Occipital lobe (tissue), 2 donors: Measurements from ENCODE around the gene REG3G. TPM values are rescaled to one million over a fixed set of nuclear protein-coding genes. Genes with fewer than 3 reads are reported as not detected.

Experiments
- DNase-seq: peaks from one replicate; lab custom pipeline; 2025; lab: John Stamatoyannopoulos, UW
- total RNA-seq: library from RNA; depleted of rRNA; stranded (reverse); fragments of >200 nt; gene quantifications from one replicate; pipeline ENCODE4 v1.2.3, GENCODE V29; 2014

Gene REG3G
- not detected for total RNA-seq

GRCh38 chr2:79025421-79025820 is at the start of gene REG3G:
Gene REG3G, plus strand, starts transcription at chr2:79025702. Its CDS starts 392 bp downstream, at chr2:79026094.
- DNase-seq: no peak

GRCh38 chr2:78977661-78978145 is 47.8 kb upstream of the REG3G start:
- no peak for DNase-seq

- DNase-seq: no peak
These were observed 47.2 kb upstream of the REG3G start for GRCh38 chr2:78978340-78978739.

- DNase-seq: peak; percentile 27
These were observed 45.9 kb upstream of the REG3G start for GRCh38 chr2:78979380-78980151.

GRCh38 chr2:78980152-78980465 is 45.4 kb upstream of the REG3G start:
- no peak for DNase-seq

GRCh38 chr2:78980871-78981270 is 44.6 kb upstream of the REG3G start:
- DNase-seq: no peak

GRCh38 chr2:78982638-78983330 is 42.7 kb upstream of the REG3G start:
- DNase-seq: no peak

- DNase-seq: no peak
These were observed 41.1 kb upstream of the REG3G start for GRCh38 chr2:78984386-78984785.

GRCh38 chr2:78985558-78985957 is 39.9 kb upstream of the REG3G start:
- DNase-seq: no peak

GRCh38 chr2:78989051-78989450 is 36.5 kb upstream of the REG3G start:
- no peak for DNase-seq

GRCh38 chr2:78992451-78992806 is 33.1 kb upstream of the REG3G start:
- DNase-seq: peak; percentile 34

- DNase-seq: no peak
These were observed 32.5 kb upstream of the REG3G start for GRCh38 chr2:78992807-78993517.

- no peak for DNase-seq
These were observed 31.9 kb upstream of the REG3G start for GRCh38 chr2:78993518-78994148.

- DNase-seq: no peak
These were observed 30.7 kb upstream of the REG3G start for GRCh38 chr2:78994789-78995188.

- no peak for DNase-seq
These were observed 26.1 kb upstream of the REG3G start for GRCh38 chr2:78999406-78999805.

- no peak for DNase-seq
These were observed 25.4 kb upstream of the REG3G start for GRCh38 chr2:79000008-79000576.

- DNase-seq: no peak
These were observed 24.2 kb upstream of the REG3G start for GRCh38 chr2:79001285-79001684.

- DNase-seq: no peak
These were observed 20.8 kb upstream of the REG3G start for GRCh38 chr2:79004680-79005079.

GRCh38 chr2:79005216-79005615 is 20.3 kb upstream of the REG3G start:
- DNase-seq: no peak

- no peak for DNase-seq
These were observed 16.1 kb upstream of the REG3G start for GRCh38 chr2:79009388-79009787.

GRCh38 chr2:79011496-79011895 is 14.0 kb upstream of the REG3G start:
- DNase-seq: no peak

GRCh38 chr2:79013629-79014028 is 11.9 kb upstream of the REG3G start:
- no peak for DNase-seq
